ENCODE data around the gene FGR. TPM values are rescaled to one million over a fixed set of nuclear protein-coding genes. Genes with fewer than 3 reads are reported as not detected.

Gene FGR
- total RNA-seq, 1 donor from 2014 or later: 3.5 TPM

- H3K4me1 ChIP-seq: peaks cover 100% of the 10 kb centered on the region
- peak overlapping the region; percentile 8 for H3K27ac ChIP-seq (replicated peaks)
- no peak for DNase-seq
- H3K27me3 ChIP-seq (ENCODE audit: low read depth): no peaks in the 10 kb centered on the region
- no peaks in the 10 kb centered on the region for H3K9me3 ChIP-seq (replicated peaks)
- no peaks in the 10 kb centered on the region for H3K36me3 ChIP-seq
- intact Hi-C loops (cut with micrococcal nuclease): no loop called here
- H3K4me3 ChIP-seq: no peak overlapping the region
- no peak for TF ChIP-seq CTCF (IDR thresholded peaks at IDR 0.05; ENCODE audit: borderline replicate concordance)
Measured at GRCh38 chr1:27585684-27586083, 49.3 kb downstream of the FGR start.

- intact Hi-C loops (cut with micrococcal nuclease): no loop called here
- Histone ChIP-seq H3K9me3 (replicated peaks) (no peaks in the 10 kb centered on the region), H3K27ac (replicated peaks) (peak overlapping the region; percentile 30), H3K4me3 (no peak overlapping the region), H3K27me3 (ENCODE audit: low read depth) (no peaks in the 10 kb centered on the region), H3K36me3 (no peaks in the 10 kb centered on the region), H3K4me1 (peaks cover 100% of the 10 kb centered on the region)
- no peak for TF ChIP-seq CTCF (IDR thresholded peaks at IDR 0.05; ENCODE audit: borderline replicate concordance)
- no peak for DNase-seq
Measured at GRCh38 chr1:27584453-27584852, 50.5 kb downstream of the FGR start.

- Histone ChIP-seq H3K36me3 (no peaks in the 10 kb centered on the region), H3K9me3 (replicated peaks) (no peaks in the 10 kb centered on the region), H3K4me3 (no peak overlapping the region), H3K27ac (replicated peaks) (peak overlapping the region; percentile 97), H3K4me1 (peaks cover 99% of the 10 kb centered on the region), H3K27me3 (ENCODE audit: low read depth) (no peaks in the 10 kb centered on the region)
- intact Hi-C loops (cut with micrococcal nuclease): no loop called here
- TF ChIP-seq CTCF (IDR thresholded peaks at IDR 0.05; ENCODE audit: borderline replicate concordance): no peak
- DNase-seq: no peak
Measured at GRCh38 chr1:27583479-27583878, 51.5 kb downstream of the FGR start.

GRCh38 chr1:27581823-27582243, 53.2 kb downstream of the FGR start:
- intact Hi-C loops (cut with micrococcal nuclease): no loop called here
- Histone ChIP-seq H3K4me3 (no peak overlapping the region), H3K9me3 (replicated peaks) (no peaks in the 10 kb centered on the region), H3K27ac (replicated peaks) (peak overlapping the region; percentile 97), H3K27me3 (ENCODE audit: low read depth) (no peaks in the 10 kb centered on the region), H3K36me3 (no peaks in the 10 kb centered on the region), H3K4me1 (peaks cover 99% of the 10 kb centered on the region)
- TF ChIP-seq CTCF (IDR thresholded peaks at IDR 0.05; ENCODE audit: borderline replicate concordance): no peak
- DNase-seq: peak; percentile 53

- Histone ChIP-seq H3K4me3 (no peak overlapping the region), H3K9me3 (replicated peaks) (no peaks in the 10 kb centered on the region), H3K27me3 (ENCODE audit: low read depth) (no peaks in the 10 kb centered on the region), H3K27ac (replicated peaks) (peak overlapping the region; percentile 97), H3K4me1 (peaks cover 97% of the 10 kb centered on the region), H3K36me3 (no peaks in the 10 kb centered on the region)
- TF ChIP-seq CTCF (IDR thresholded peaks at IDR 0.05; ENCODE audit: borderline replicate concordance): no peak
- DNase-seq: peak; percentile 35
- intact Hi-C loops (cut with micrococcal nuclease): no loop called here
Measured at GRCh38 chr1:27577504-27578188, 57.3 kb downstream of the FGR start.
